ENCODE data around the gene TIMM8B. TPM values are rescaled to one million over a fixed set of nuclear protein-coding genes. Genes with fewer than 3 reads are reported as not detected.

The TIMM8B gene
- total RNA-seq, 1 experiment from 2014 or later, result 147 TPM

DNA sequence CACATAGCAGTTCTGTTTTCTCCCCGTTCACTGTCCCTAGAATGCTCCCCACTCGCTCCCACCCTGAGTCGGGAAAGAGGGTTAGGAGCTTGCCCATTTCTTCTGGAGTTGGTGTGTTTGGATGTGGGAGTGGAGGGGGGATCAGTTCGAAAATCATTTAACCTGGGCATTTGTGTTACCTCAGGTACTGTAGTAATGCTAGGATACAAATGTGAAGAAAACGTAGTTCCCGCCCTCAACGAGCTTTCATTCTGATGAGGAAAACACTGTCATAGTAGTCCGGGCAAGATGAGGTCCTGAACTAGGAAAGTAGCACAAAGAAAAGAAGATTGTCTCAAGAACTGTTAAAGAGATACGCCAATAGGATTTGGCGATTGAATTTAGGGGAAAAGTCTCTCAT is 656 bp upstream of the TIMM8B start:
- peaks cover 4% of the 10 kb centered on the region; the same call in 1 of the 2 replicates for H3K4me1 ChIP-seq
- peak overlapping the region; percentile 59 for H3K4me3 ChIP-seq (ENCODE audit: low read depth, low read length)
- DNase-seq, result no peak
- Mint-ChIP-seq H3K27ac (ENCODE audit: unreplicated experiment) (peak overlapping the region; percentile 98), H3K36me3 (ENCODE audit: insufficient read depth, unreplicated experiment) (peaks cover 87% of the 10 kb centered on the region), H3K9me3 (ENCODE audit: unreplicated experiment) (no peaks in the 10 kb centered on the region), H3K4me1 (ENCODE audit: low read depth, unreplicated experiment) (peaks cover 17% of the 10 kb centered on the region), H3K27me3 (ENCODE audit: insufficient read depth, unreplicated experiment) (no peaks in the 10 kb centered on the region), H3K4me3 (ENCODE audit: unreplicated experiment) (peak overlapping the region; percentile 95)
- BruUV-seq (replicated peaks), result TSS peak; percentile 33
- TF ChIP-seq, protein P1, sequence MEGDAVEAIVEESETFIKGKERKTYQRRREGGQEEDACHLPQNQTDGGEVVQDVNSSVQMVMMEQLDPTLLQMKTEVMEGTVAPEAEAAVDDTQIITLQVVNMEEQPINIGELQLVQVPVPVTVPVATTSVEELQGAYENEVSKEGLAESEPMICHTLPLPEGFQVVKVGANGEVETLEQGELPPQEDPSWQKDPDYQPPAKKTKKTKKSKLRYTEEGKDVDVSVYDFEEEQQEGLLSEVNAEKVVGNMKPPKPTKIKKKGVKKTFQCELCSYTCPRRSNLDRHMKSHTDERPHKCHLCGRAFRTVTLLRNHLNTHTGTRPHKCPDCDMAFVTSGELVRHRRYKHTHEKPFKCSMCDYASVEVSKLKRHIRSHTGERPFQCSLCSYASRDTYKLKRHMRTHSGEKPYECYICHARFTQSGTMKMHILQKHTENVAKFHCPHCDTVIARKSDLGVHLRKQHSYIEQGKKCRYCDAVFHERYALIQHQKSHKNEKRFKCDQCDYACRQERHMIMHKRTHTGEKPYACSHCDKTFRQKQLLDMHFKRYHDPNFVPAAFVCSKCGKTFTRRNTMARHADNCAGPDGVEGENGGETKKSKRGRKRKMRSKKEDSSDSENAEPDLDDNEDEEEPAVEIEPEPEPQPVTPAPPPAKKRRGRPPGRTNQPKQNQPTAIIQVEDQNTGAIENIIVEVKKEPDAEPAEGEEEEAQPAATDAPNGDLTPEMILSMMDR (IDR thresholded peaks at IDR 0.05; ENCODE audit: insufficient read depth in 1 of 2, low read depth in 1 of 2, low read length in 1 of 2, severe bottlenecking in 1 of 2, unreplicated experiment in 1 of 2), result no peak
- CTCF ChIA-PET, result interaction anchor here (0.6 to 2.0 kb wide), 2 partner anchors 161 to 193 kb away, joined by 4 to 9 read pairs; no protein-coding TSS in a partner anchor
- no peaks in the 10 kb centered on the region for H3K9me3 ChIP-seq
- POLR2A ChIA-PET, result interaction anchor here (0.6 to 1.3 kb wide), 4 partner anchors 10 to 163 kb away, joined by 4 to 10 read pairs (median 6); no protein-coding TSS in a partner anchor
- no peaks in the 10 kb centered on the region for H3K27me3 ChIP-seq (replicated peaks; ENCODE audit: control insufficient read depth, insufficient read depth, low read length)
- peaks cover 8% of the 10 kb centered on the region for H3K36me3 ChIP-seq (ENCODE audit: control insufficient read depth, insufficient read depth, low read length)
- intact Hi-C loops (cut with micrococcal nuclease; ENCODE audit: unreplicated experiment), result loop anchor here (2.0 kb wide), 1 partner anchor 160 kb away; no protein-coding TSS in a partner anchor

DNA sequence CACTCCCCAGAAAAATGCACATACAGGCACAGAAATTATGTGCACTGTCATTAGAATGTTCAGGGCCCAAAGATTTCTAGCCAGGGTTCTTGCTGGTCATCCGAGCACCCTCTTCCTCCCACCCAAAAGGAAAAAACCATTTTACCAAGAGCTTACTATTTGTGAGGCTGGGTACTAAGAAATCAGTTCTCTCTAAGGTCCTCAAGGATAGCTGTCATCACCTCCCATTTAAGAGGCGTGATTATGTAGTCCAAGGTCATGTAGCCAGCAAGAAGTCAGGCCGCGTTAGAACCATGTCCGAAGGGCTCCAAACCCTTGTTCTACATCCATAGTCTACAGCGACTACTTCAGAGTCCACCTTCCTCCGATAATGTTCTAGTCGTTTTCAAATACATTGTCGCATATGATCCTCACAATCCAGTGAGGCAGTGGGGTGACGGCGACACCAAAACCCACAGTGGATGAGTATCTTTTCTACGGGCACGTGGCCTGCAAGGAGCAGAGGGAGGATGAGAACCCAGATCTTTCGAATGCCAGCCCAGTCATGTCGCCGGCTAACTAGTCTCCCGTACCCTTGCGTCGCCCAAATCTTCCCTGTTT is 634 bp downstream of the TIMM8B start:
- TF ChIP-seq, protein P1 (IDR thresholded peaks at IDR 0.05; ENCODE audit: insufficient read depth in 1 of 2, low read depth in 1 of 2, low read length in 1 of 2, severe bottlenecking in 1 of 2, unreplicated experiment in 1 of 2), result no peak
- Mint-ChIP-seq H3K36me3 (ENCODE audit: insufficient read depth, unreplicated experiment) (peaks cover 87% of the 10 kb centered on the region), H3K4me3 (ENCODE audit: unreplicated experiment) (peak overlapping the region; percentile 95), H3K27me3 (ENCODE audit: insufficient read depth, unreplicated experiment) (no peaks in the 10 kb centered on the region), H3K4me1 (ENCODE audit: low read depth, unreplicated experiment) (peaks cover 17% of the 10 kb centered on the region), H3K27ac (ENCODE audit: unreplicated experiment) (peak overlapping the region; percentile 98), H3K9me3 (ENCODE audit: unreplicated experiment) (no peaks in the 10 kb centered on the region)
- Histone ChIP-seq H3K9me3 (no peaks in the 10 kb centered on the region), H3K4me1 (peaks cover 4% of the 10 kb centered on the region; the same call in 1 of the 2 replicates), H3K27me3 (replicated peaks; ENCODE audit: control insufficient read depth, insufficient read depth, low read length) (no peaks in the 10 kb centered on the region), H3K4me3 (ENCODE audit: low read depth, low read length) (peak overlapping the region; percentile 59), H3K36me3 (ENCODE audit: control insufficient read depth, insufficient read depth, low read length) (peaks cover 8% of the 10 kb centered on the region)
- intact Hi-C loops (cut with micrococcal nuclease; ENCODE audit: unreplicated experiment), result loop anchor here (1.0 to 2.0 kb wide), 3 partner anchors 12 to 207 kb away; partner anchors contain the start of genes CFAP68, FDXACB1, NKAPD1 and PIH1D2
- TSS peak; percentile 73 for BruUV-seq (replicated peaks)
- CTCF ChIA-PET, result interaction anchor here (2.0 kb wide), 1 partner anchor 159 kb away, joined by 4 read pairs; no protein-coding TSS in a partner anchor
- POLR2A ChIA-PET, result interaction anchor here (0.6 to 1.3 kb wide), 5 partner anchors 11 to 159 kb away, joined by 3 to 10 read pairs (median 5); partner anchors contain the start of gene BCO2
- no peak for DNase-seq

DNA sequence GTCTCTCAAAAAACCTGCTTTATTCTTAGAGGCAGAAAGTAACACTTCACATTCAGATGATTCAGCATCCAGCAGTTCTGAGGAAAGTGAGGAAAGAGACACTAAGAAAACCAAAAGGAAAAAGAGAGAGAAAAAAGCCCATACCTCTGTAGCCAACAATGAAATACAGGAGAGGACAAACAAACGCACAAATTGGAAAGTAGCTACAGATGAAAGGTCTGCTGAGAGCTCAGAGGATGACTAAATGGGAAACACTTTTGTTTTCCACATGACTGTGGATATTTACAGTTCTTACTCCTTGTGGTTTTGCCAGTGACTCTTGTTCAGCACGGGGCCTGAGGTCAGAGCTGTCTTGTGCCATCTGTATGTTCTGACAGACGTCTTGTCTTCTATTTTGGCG is 3.8 kb downstream of the TIMM8B start:
- Mint-ChIP-seq H3K4me3 (ENCODE audit: unreplicated experiment) (no peak overlapping the region), H3K27ac (ENCODE audit: unreplicated experiment) (no peak overlapping the region), H3K27me3 (ENCODE audit: insufficient read depth, unreplicated experiment) (no peaks in the 10 kb centered on the region), H3K4me1 (ENCODE audit: low read depth, unreplicated experiment) (peaks cover 7% of the 10 kb centered on the region), H3K36me3 (ENCODE audit: insufficient read depth, unreplicated experiment) (peaks cover 91% of the 10 kb centered on the region), H3K9me3 (ENCODE audit: unreplicated experiment) (no peaks in the 10 kb centered on the region)
- ChIA-PET POLR2A (no interaction called here), CTCF (no interaction called here)
- peaks cover 4% of the 10 kb centered on the region; the same call in 1 of the 2 replicates for H3K4me1 ChIP-seq
- TSS peak; percentile 4 for BruUV-seq (replicated peaks)
- H3K36me3 ChIP-seq (ENCODE audit: control insufficient read depth, insufficient read depth, low read length), result 0 out of 2 replicates have a peak, but pooled peaks cover 4% of the 10 kb centered on the region
- H3K9me3 ChIP-seq, result no peaks in the 10 kb centered on the region
- intact Hi-C loops (cut with micrococcal nuclease; ENCODE audit: unreplicated experiment), result no loop called here
- no peak overlapping the region for H3K4me3 ChIP-seq (ENCODE audit: low read depth, low read length)
- H3K27me3 ChIP-seq (replicated peaks; ENCODE audit: control insufficient read depth, insufficient read depth, low read length), result no peaks in the 10 kb centered on the region
- TF ChIP-seq, protein P1 (IDR thresholded peaks at IDR 0.05; ENCODE audit: insufficient read depth in 1 of 2, low read depth in 1 of 2, low read length in 1 of 2, severe bottlenecking in 1 of 2, unreplicated experiment in 1 of 2), result no peak
- DNase-seq, result no peak

Measured in Caco-2 (cell line).